Breast epithelium (tissue), 4 donors: ENCODE data around the gene SCGB1C1. TPM values are rescaled to one million over a fixed set of nuclear protein-coding genes. Genes with fewer than 3 reads are reported as not detected.

ENCODE experiments used
- DNase-seq, 2 donors: peaks; one replicate each; pipeline ENCODE4 v3.0.0-alpha.2; 2019; ENCODE audit warnings: low spot score in 2 of 2
- H3K27ac ChIP-seq, 2 donors: fragments of 200-600 bp; sonication (generic) in 1 of 2; one replicate each; pipeline ENCODE4 v1.5.1; 2016 to 2019; ENCODE audit warnings: mild to moderate bottlenecking in 1 of 2
- H3K27me3 ChIP-seq, 2 donors: fragments of 200-600 bp; sonication (generic) in 1 of 2; one replicate each; pipeline versions ENCODE4 v1.5.1 to v1.6.0; 2017 to 2019; ENCODE audit warnings: control low read depth in 1 of 2, mild to moderate bottlenecking in 1 of 2
- H3K36me3 ChIP-seq: fragments of 200-600 bp; one replicate; pipeline ENCODE4 v1.5.1; 2019
- H3K4me1 ChIP-seq, 2 donors: fragments of 200-600 bp; sonication (generic); one replicate each; pipeline ENCODE4 v1.5.1; 2016 to 2019; ENCODE audit warnings: control low read depth in 1 of 2
- H3K4me3 ChIP-seq, 3 donors: fragments of 200-600 bp; sonication (generic); 1 replicate in 2 of 3; 2 replicates in 1 of 3; pipeline ENCODE4 v1.5.1; 2016 to 2019; ENCODE audit warnings: mild to moderate bottlenecking in 3 of 3, moderate library complexity in 2 of 3
- H3K9me3 ChIP-seq, 2 donors: fragments of 200-600 bp; sonication (generic) in 1 of 2; one replicate each; pipeline ENCODE4 v1.5.1; 2016 to 2019; ENCODE audit warnings: control low read depth in 1 of 2
- CTCF ChIP-seq, 3 donors: fragments of 450-650 bp; IDR thresholded peaks; one replicate each; pipeline ENCODE4 v1.5.1; 2016 to 2017; ENCODE audit warnings: antibody characterized with exemption in 3 of 3, mild to moderate bottlenecking in 3 of 3, moderate library complexity in 3 of 3
- POLR2A ChIP-seq: fragments of 450-650 bp; IDR thresholded peaks from one replicate; pipeline ENCODE4 v1.6.1; 2016; ENCODE audit warnings: antibody characterized with exemption, mild to moderate bottlenecking, moderate library complexity
- POLR2AphosphoS5 ChIP-seq, 3 donors: sonication (generic); formaldehyde crosslinking; IDR thresholded peaks; one replicate each; pipeline ENCODE4 v1.6.1; 2017; ENCODE audit warnings: antibody characterized with exemption in 3 of 3
- intact Hi-C: fragments of 100-400 bp; cut with DNase I; formaldehyde crosslinking; loops from one replicate; pipeline ENCODE4 v1.15.1; 2023; ENCODE audit warnings: low total_unique reads
- total RNA-seq, 3 donors: library from RNA; depleted of rRNA; stranded (reverse); fragments of >200 nt; gene quantifications; one replicate each; pipeline ENCODE4 v1.1.0, GENCODE V29; 2016

Gene SCGB1C1
- total RNA-seq, 3 donors from 2014 or later: not detected

- Histone ChIP-seq H3K9me3 (no peaks in the 10 kb centered on the region), H3K27ac (no peak overlapping the region), H3K36me3 (no peaks in the 10 kb centered on the region), H3K27me3 (no peaks in the 10 kb centered on the region), H3K4me3 (no peak overlapping the region), H3K4me1 (no peaks in the 10 kb centered on the region)
- intact Hi-C loops: no loop called here
- peak in 1 of 2 donors; percentile 45 for DNase-seq
- TF ChIP-seq POLR2A (no peak), POLR2AphosphoS5 (IDR thresholded peaks at IDR 0.05) (no peak), CTCF (IDR thresholded peaks at IDR 0.05) (no peak)
Measured at GRCh38 chr11:221998-222789, 29.3 kb downstream of the SCGB1C1 start.

- DNase-seq: peak in 1 of 2 donors; percentile 30
- Histone ChIP-seq H3K4me1 (no peaks in the 10 kb centered on the region), H3K27me3 (no peaks in the 10 kb centered on the region), H3K36me3 (no peaks in the 10 kb centered on the region), H3K27ac (no peak overlapping the region), H3K4me3 (no peak overlapping the region), H3K9me3 (no peaks in the 10 kb centered on the region)
- intact Hi-C loops: no loop called here
- TF ChIP-seq CTCF (IDR thresholded peaks at IDR 0.05) (no peak), POLR2A (no peak), POLR2AphosphoS5 (IDR thresholded peaks at IDR 0.05) (no peak)
Measured at GRCh38 chr11:223026-223789, 30.3 kb downstream of the SCGB1C1 start.

GRCh38 chr11:223884-224283 lies 31.0 kb downstream of the SCGB1C1 start:
- H3K27me3 ChIP-seq: no peaks in the 10 kb centered on the region
- no peaks in the 10 kb centered on the region for H3K9me3 ChIP-seq
- no peaks in the 10 kb centered on the region for H3K4me1 ChIP-seq
- no peak for TF ChIP-seq POLR2AphosphoS5 (IDR thresholded peaks at IDR 0.05)
- intact Hi-C loops: no loop called here
- H3K36me3 ChIP-seq: no peaks in the 10 kb centered on the region
- H3K27ac ChIP-seq: no peak overlapping the region
- no peak overlapping the region for H3K4me3 ChIP-seq
- peak in 1 of 2 donors; percentile 3 for DNase-seq

GRCh38 chr11:224424-224823 lies 31.5 kb downstream of the SCGB1C1 start:
- H3K27me3 ChIP-seq: no peaks in the 10 kb centered on the region
- H3K4me1 ChIP-seq: no peaks in the 10 kb centered on the region
- intact Hi-C loops: no loop called here
- TF ChIP-seq POLR2AphosphoS5 (IDR thresholded peaks at IDR 0.05) (no peak), POLR2A (no peak), CTCF (IDR thresholded peaks at IDR 0.05) (no peak)
- H3K36me3 ChIP-seq: no peaks in the 10 kb centered on the region
- H3K9me3 ChIP-seq: no peaks in the 10 kb centered on the region
- H3K4me3 ChIP-seq: no peak overlapping the region
- H3K27ac ChIP-seq: no peak overlapping the region
- peak in 1 of 2 donors; percentile 12 for DNase-seq

GRCh38 chr11:225734-226453 lies 33.0 kb downstream of the SCGB1C1 start:
- no peaks in the 10 kb centered on the region for H3K27me3 ChIP-seq
- no peak overlapping the region for H3K4me3 ChIP-seq
- intact Hi-C loops: no loop called here
- H3K9me3 ChIP-seq: no peaks in the 10 kb centered on the region
- no peak overlapping the region for H3K27ac ChIP-seq
- no peak for TF ChIP-seq POLR2A
- TF ChIP-seq CTCF (IDR thresholded peaks at IDR 0.05): no peak
- H3K36me3 ChIP-seq: no peaks in the 10 kb centered on the region
- peak in 1 of 2 donors; percentile 17 for DNase-seq
- H3K4me1 ChIP-seq: no peaks in the 10 kb centered on the region
